GOT3 (cell line): ENCODE measurements around the gene FILIP1L.

Experiments
- DNase-seq: peaks from one replicate; lab custom pipeline; 2025; ENCODE audit warnings: mixed read lengths; lab: John Stamatoyannopoulos, UW

The FILIP1L gene

DNA sequence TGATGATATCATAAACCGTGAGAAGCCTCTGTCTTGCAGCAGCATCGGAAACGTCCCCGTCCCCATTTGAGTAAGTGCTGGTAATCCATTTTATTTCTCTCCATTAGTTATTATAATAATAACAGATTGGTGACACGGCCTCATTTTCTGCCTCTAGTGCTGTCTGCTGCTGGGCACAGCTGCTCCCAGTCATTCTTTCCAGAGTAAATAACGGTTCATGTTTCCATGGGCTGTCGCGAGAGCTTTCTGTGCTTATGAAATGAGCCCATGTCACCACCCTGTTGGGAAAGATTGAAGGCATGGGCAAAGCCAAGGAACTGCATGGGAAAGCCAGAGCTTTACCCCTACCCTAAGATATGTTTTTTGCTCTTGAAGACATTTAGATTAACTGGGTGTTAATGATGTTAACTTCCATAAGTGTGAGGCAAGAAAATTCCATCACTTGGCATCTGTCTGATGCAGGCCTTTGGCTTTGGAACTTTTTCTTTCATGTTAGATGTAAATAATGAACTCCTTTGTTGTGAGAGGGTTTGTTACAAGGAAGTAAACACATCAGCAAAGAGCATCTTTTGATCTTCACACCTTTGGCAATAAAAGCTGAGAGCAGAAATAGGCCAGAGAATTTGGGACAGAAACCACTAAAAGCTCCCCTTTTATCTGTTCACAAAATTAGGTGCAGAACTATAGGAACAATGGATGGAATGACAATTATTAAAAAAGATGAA, 141.8 kb downstream of the FILIP1L start:
- DNase-seq: no peak

DNA sequence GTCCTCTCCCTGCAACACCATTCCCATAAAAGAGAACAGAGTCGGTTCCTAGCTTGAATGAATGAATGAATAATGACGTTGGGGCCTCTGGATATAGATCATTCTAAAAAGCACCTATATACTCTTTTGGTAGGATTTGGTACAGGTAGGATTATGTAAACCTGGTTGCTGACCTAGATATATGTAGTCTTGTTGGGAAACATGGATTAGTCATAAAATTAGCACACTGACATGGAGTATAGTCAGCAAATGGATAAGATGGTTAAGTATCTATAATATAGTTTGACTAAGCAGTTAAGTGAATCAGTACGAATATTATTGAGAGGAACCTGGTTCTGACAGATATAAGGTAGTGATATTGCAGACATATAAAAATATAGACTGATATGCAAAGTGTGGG, 142.5 kb downstream of the FILIP1L start:
- no peak for DNase-seq

DNA sequence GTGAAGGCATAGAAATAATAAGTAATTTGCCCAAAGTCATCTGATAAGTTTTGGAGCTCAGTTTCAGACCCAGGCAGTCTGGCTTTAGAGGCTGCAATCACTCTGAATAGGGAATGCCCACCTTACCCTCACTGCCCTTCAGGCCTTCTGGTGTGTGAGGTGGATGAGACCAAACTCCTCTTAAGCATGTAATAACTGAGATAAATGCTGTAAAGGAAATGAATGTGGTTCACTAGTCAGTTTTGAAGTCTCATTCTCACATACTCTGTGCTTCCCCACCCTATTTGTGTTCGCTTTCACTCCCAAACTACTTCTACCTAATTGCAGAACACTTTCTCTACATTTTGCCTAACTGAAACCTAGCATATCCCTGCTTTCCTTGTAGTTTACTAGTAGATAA, 144.1 kb downstream of the FILIP1L start:
- no peak for DNase-seq

DNA sequence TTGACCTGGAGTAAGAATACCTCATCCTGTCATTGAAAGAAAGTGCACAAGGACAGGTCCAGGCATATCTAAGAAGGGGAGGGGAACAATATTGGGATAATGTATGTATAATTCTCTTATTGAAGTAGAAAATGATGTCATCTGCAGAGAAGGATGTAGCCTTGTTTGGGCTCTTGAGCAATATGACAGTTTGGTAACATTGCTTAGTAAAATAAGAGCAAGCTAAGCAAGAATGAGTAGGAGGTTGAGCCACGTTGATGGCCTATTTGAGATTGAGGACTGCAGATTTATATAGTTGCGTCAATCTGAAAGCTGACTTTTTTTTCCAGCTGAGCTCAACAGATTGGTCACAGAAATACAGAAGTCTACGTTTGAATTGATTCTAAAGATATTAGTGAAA, 145.2 kb downstream of the FILIP1L start:
- DNase-seq: no peak

DNA sequence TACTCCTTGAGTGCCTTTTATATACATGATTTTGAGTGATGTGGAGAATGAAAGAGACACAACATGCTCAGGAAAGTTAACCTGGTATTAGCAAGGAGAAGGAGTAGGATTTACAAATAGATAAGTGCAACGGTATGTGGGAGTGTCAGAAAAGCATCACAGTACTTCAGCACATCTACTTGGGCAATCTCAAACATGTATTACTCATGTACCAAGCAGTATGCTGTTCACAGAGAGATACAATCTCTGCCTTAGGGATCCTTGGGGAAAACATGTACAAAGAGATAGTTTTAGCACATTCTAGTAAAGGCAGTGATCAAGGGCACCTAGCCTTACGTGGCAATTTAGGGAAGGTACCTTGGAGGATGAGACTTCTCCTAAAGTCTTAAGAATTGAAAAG, 146.5 kb downstream of the FILIP1L start:
- no peak for DNase-seq

DNA sequence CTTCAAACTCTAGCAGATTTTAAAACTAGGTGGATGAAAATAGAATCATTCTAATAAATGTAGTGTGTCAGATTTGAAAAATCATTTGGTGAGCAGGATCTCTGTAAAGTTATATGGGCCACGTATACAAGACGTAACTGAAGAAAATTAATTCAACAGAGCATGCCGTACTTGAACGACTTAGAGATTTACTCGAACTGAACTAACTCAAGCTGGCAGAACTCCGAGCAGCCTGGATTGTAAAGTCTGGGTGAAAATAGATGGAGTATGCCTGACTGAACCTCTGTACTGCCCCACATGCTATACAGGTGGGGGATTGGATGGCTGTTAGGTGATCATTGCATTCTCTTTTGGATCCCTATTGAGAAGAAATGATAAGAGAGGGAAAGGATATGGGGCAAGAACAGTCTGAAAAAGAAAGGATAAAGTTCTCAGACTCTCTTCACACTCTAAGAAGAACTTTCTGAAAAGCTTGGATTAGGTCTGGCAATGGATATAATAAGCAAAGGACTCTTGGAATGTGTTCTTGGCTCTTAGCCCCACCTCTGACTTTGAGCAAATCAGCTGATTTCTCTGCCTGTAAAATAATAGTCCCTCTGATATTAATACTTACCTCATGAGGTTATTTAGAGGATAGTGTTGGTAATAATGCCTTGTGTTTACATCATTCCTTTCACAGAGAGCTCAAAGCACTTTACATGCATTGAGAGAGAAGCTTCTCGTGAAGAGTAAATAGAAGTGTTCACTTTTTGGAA, 147.5 kb downstream of the FILIP1L start:
- no peak for DNase-seq

DNA sequence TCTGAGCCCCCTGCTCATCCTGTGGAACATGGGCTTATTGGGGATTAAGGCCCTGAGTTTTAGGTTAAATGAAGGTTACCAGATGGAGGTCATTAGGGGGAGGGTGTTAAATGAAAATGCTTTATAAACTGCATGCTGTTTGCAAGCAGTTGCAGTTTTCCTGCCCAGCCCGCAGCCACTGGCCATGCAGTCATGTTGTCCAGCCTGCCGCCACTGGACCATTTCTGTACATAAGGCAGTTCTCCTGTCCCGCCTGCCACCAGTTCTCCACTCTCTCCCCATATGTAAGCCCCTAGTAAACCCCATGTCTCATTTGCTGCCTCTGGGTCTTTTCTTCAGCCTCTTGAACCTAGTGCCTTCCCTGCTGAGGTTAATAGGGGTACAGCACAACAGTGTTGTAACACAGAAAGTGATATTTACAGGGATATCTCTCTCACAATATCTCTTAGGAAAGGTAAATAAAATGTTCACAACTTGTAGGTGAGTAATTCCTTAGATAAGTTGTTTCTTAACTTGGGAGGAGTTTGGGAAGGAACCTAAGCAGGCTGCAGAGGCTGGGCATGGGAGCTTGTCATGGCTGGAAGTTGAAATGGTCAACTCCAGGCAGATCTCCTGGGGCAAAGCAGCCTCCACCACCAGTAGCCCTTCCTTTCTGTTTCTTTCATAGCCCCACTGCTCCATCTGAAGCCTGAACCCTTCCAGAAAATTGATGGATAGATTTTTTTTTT, 148.5 kb downstream of the FILIP1L start:
- no peak for DNase-seq

DNA sequence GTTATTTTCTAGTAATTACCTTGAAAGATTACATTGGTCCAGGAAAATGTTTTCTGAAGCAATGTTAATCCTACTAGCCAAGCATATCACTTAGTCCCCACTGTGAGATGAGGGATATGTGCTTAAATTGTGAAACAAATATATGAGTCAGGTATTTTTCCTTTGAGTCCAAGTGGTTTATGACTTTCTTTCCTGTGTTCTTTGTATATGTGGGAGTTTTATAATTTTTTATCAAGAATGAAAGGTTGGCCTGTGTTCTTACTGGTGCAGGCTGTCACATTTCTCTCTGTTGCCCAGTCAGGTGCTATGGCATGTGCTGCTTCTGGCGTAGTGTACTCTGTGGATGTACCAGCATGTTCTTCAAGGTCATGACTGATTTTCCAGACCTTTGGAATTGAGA, 149.2 kb downstream of the FILIP1L start:
- DNase-seq: no peak

DNA sequence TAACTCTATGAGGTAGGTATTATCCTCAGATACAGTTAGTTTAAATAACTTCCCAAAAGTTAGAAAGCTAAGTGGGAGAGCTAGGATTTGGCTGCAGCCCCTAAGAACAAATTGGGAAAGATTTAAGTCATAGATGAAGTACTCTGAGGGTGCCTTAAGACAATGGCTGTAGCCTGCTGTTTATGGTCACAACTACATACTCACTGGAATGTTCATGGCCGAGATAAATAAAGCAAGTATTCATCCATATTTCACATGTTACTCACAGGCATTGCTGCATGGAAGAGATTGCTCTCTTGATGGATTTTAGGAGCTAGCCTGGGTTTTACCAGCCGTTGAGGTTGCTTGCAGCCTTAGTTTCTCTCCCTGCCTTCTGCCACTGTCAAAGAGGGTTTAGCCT, 151.6 kb downstream of the FILIP1L start:
- no peak for DNase-seq

DNA sequence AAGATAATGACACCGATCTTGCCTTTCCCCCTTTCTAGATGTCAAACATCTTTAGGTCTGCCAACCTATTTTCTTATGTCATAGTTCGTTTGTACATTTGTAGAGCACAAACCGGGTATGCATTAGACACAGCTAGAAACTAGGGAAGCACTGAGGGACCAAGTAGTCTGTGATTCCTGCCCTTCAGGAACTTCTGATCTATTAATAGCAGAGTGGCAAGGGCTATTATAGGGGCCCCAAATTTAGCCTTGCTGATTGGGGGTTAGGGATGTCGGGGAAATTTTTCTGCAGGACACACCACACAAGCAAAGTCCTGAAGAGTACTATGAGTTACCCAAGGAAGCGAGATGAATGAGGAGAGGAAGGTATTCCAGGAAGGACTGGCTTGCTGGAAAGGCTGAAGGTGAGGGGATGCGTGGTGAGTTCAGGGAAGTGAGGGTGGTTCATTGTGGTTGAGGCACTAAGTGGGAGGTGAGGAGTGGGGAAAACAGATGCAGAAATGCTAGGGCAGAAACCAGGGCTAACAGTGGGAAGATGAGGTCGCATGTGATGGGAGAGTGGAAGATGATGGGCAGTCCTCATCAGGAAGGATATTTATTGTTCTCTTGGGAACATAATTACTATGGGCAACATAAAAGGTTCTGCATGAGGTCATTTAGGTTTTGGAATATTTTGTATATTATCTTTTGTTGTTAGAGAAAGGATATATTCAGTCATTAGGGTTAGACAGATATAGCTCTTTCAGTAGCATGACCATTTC, 152.4 kb downstream of the FILIP1L start:
- DNase-seq: no peak

DNA sequence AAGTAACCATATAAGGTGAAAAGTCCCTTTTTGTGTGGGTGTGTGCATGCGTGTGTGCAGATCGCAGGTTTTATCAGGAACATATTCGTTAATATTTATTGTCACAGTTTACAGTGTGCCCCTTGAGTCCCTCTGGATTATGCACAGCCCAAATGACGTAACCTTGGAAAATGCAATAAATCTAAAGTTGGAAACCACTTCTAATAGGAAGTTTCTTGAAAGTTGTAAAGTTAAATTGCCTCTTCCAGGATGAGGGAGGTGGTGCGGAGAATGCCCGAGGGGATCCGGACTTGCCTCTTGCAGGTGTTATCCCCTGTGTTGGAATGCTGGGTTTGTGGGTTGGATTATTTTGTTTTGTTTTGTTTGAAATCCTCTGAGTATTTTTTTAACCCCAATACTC, 153.4 kb downstream of the FILIP1L start:
- no peak for DNase-seq

DNA sequence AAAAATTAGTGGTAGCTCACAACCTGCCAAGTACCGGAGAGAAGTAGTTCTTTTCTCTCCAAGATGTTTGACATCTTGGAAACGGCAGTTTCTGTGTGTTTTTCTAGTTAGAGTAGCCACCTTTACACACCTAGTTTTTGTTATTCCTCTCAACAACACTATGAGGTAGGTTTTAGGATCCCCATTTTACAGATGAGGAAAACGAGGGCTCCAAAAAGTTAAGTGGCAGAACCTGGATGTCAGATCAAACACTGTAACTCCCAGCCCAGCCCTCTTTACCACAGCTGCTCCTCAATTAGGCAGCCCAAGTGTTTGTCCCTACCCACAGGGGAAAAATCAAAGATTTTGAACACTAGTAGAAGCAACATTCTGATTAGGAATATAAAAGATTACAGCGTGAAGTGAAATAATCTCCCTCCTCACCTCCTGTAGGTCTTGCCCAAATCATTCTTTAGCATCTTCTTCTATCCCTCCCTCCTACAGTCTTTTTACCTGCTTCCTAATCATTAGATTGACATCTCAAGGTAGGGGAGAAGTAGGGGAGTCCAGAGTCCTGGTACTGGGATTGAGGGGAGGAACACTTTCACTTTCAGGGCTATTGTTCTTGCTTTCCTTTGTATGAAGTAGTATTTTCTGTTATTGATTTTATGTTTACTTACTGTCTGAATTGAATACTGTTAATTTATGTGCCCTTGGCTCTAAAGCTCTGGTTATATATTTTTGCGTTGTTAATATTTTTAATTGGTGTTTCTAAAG, 154.0 kb downstream of the FILIP1L start:
- DNase-seq: no peak

DNA sequence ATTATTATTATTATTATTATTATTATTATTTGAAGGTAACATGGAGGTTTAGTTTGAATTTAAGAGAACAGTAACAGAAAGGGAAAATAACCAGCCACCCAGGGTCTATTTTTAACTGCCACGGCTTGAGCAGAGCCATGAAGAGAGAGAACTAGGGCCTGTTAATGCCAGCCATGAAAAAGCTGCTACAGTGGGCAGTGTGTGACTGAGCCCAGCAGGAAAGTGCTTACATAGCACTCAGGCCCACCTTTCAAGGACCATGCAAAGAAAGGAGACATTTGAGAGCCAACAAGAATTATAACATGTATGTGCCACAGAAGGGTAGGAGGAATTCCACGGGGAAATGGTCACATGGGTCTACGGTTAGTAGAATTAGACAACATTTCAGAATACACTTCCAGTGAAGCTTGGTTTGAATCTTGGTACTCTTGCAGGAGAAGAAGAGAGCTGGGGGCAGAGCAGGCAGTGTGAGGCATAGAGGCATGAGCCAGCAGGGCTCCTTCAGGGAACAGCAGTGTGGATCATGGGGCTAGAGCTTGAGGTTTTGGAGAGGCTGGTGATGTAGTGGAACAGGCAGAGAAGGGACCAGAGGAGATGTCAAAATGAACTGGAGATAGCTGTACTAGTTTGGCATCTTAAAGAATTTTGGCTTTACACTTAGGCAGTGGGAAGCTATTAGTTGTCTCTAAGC, 155.9 kb downstream of the FILIP1L start:
- DNase-seq: no peak

DNA sequence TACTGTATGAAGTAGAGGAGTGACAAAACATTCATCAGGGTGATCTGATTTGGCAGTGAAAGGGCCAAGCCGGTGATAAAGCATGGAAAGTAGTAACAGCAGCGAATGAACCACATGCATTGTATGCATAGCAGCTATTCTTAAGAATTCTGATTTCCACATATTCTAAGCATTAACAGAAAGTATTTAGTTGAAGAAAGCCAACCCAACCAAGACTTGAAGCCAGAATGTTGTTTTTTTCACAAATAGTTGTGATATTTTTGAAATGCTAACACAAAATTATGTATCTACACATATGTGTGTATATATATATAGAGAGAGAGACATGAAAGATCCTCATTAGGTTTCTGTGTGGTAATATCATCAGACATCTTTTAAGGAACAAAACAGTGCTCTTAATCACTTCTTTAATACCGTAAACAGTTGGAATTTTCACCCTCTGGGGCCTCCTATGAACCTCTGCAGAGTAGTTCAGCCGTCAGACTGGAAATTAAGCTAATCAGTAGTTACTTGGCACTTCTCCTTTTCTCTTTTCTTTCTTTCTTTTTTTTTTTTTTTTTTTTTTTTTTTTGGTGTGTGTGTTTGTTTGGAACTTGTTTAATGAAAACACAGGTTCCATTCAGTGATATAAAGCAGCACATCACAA, 157.0 kb downstream of the FILIP1L start:
- DNase-seq: no peak

DNA sequence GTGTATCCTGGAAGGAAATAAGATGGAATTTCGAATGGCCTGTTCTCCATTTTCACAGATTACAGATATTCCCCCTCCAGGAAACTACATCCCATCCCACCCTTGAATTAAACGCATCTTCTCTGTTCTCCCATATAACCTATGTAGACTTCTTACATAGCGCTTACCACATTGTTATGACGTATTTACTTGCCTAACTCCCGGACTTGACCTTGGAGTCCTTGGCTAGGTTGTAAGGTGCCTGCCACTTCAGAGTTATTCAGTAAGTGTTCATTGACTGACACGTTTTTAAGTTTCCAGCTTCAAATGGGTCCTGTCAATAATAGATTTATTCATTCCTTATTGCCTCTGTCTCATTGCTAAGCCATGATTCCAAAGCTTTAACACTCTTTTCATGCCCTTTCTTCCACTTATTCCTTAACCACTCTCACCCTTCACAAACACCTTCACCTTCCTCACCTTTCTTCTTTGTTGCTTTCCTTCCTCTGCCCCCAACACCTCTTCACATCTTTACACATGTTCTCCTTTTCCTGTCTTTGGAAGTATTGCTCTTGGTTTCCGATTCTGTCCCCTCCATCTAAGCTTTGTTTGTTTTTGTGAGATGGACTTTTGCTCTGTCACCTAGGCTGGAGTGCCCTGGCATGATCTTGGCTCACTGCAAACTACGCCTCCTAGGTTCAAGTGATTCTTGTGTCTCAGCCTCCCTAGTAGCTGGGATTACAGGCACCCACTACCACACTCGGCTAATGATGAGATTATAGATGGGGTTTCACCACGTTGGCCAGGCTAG, 158.3 kb downstream of the FILIP1L start:
- no peak for DNase-seq

DNA sequence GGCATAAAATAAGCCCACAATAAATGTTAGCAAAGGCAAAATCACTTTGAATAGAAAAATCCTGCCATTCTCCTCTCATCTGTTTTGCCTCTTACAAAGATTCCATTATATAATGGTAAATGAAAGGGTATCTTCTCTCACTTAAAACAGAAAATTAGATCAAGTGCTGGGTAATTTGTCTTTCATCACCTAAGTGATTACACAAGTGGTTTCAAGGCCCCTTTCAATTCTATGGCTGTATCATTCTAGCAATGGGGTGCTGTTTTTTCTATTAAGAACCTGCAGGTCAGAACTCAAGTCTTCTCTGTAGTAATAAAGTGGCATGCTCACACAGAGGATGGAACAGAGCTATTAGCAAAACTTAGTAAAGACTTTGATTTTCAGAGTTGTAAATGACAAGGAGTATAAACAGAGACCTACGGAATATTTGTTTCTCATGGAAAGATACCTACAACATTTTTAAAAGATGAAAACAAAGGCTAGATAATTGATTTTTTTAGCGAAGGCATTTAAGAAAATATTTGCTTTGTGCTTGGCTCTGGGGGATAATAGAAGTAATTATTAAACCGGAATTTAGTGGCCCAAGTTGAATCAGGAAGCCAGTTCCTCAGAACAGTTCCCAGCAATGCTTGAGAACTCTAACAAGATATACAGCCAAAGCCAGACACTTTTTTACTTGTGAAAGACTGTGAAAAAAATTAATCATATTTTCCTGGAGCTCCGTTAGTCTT, 159.2 kb downstream of the FILIP1L start:
- DNase-seq: no peak

DNA sequence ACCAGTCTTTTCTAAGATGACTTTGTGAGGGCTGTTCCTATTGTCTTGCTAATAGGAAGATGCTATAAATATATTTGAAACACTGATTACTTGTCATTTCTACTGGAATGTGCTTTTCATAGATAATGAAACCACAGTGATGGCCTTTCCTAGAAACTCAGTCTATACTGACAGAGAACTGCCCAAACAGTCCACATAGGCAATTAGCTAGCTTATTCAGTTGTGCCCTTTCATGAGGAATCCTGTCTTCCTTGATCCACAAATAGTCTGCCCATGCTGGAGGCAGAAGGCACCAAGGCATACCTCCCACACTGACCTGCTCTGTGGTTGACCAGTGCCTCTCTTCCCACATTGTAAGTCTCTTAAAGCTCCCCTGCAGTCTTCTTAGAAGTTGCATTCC, 160.7 kb downstream of the FILIP1L start:
- DNase-seq: no peak

DNA sequence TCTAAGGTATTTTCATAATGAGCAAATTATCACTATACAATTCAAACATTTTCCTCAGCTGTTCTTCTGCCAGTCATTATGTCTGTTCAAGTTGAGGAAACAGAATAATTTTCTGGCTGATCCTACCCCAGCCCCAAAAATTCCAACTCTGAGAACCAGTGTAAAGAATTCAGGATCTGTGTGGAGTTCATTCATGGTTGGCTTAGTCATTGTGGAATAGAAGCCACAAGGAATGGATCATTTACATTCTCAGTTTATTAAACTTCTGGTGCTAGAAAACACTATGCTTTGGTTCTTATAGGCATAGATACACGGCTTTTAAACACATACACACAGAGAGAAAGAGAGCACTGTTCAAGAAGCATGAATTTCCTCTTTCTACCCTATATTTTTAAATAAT, 162.0 kb downstream of the FILIP1L start:
- no peak for DNase-seq

DNA sequence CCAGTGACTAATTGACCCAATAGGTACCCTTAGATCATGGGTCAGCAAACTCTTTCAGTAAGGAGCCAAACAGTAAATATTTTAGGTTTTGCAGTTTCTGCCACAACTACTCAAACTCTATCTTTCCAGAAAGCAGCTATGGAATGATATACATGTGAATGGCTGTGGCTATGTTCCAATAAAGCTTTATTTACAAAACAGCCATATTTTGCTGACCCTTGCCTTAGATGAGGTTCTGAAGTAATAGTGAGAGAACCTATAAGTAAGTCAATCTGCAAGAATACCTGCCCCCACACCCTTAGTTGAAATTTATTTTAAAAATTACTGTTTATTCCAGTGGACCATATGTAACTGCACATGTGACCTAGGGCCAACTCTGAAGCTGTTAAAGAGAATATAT, 162.6 kb downstream of the FILIP1L start:
- DNase-seq: no peak
